Spleen (tissue), 7 donors: ENCODE data around the gene ARHGAP22.

Experiments
- CTCF ChIP-seq, 11 experiments: fragments of 200-600 bp in 7 of 11; fragments of 450-650 bp in 4 of 11; sonication (generic) in 4 of 11; IDR thresholded peaks in 8 of 11; conservative IDR thresholded peaks in 3 of 11; 1 replicate in 7 of 11; 2 replicates in 4 of 11; pipeline versions ENCODE4 v1.4.0 to v1.8.0; 2016 to 2021; ENCODE audit warnings: antibody characterized with exemption in 11 of 11, inconsistent platforms in 4 of 11, mild to moderate bottlenecking in 1 of 11
- POLR2A ChIP-seq, 3 donors: fragments of 450-650 bp; IDR thresholded peaks; one replicate each; pipeline ENCODE4 v1.5.1; 2017; ENCODE audit warnings: antibody characterized with exemption in 3 of 3, mild to moderate bottlenecking in 1 of 3
- donor health status: DM: no; HTN: no; CAD: no; lungs with moderate emphysema.
- donor health status: DM: no; HTN: no; CAD: no.
- donor health status: DM: no; HTN: no; CAD: no.

GRCh38 chr10:48478980-48479811 lies 125.7 kb downstream of the ARHGAP22 start:
- TF ChIP-seq CTCF (IDR thresholded peaks at IDR 0.05 in 8 of 11, conservative IDR thresholded peaks at IDR 0.05 in 3 of 11) (no peak), POLR2A (IDR thresholded peaks at IDR 0.05) (no peak)
